Prostate gland (tissue), 2 donors: ENCODE results near the gene SEMA3F. TPM values are rescaled to one million over a fixed set of nuclear protein-coding genes. Genes with fewer than 3 reads are reported as not detected.

Experiments used
- DNase-seq: peaks from one replicate; pipeline ENCODE4 v3.0.0-alpha.2; 2019; ENCODE audit warnings: low spot score
- H3K27ac ChIP-seq, 2 donors: fragments of 200-600 bp; sonication (generic); 2 replicates each; pipeline ENCODE4 v1.5.1; 2017 to 2019
- H3K27me3 ChIP-seq: fragments of 200-600 bp; sonication (generic); replicated peaks from 2 replicates; pipeline ENCODE4 v1.5.1; 2019; ENCODE audit not compliant: insufficient read depth
- H3K36me3 ChIP-seq, 2 donors: fragments of 200-600 bp; sonication (generic); 1 replicate in 1 of 2; 2 replicates in 1 of 2; pipeline versions ENCODE4 v1.5.1 to v1.8.1; 2017 to 2019
- H3K4me1 ChIP-seq: fragments of 200-600 bp; sonication (generic); replicated peaks from 2 replicates; pipeline ENCODE4 v1.5.1; 2019
- H3K4me3 ChIP-seq, 2 donors: fragments of 200-600 bp; sonication (generic); 2 replicates each; pipeline ENCODE4 v1.5.1; 2017 to 2019
- H3K9me3 ChIP-seq: fragments of 200-600 bp; sonication (generic); 2 replicates; pipeline ENCODE4 v1.5.1; 2017
- CTCF ChIP-seq, 4 experiments: fragments of 200-600 bp in 2 of 4; fragments of 450-650 bp in 2 of 4; sonication (generic) in 2 of 4; IDR thresholded peaks; 1 replicate in 3 of 4; 2 replicates in 1 of 4; pipeline ENCODE4 v1.5.1; 2016 to 2019; ENCODE audit warnings: antibody characterized with exemption in 4 of 4, mild to moderate bottlenecking in 2 of 4, moderate library complexity in 2 of 4
- POLR2A ChIP-seq: fragments of 450-650 bp; IDR thresholded peaks from one replicate; pipeline ENCODE4 v1.6.1; 2016; ENCODE audit warnings: antibody characterized with exemption, mild to moderate bottlenecking
- POLR2AphosphoS5 ChIP-seq: sonication (generic); formaldehyde crosslinking; IDR thresholded peaks from one replicate; pipeline ENCODE4 v1.6.1; 2017; ENCODE audit warnings: antibody characterized with exemption
- WGBS: methylation state at CpG from one replicate; pipeline ENCODE4 v1.1.5; 2018; 5-methylcytosine and 5-hydroxymethylcytosine counted together
- intact Hi-C: fragments of 100-400 bp; cut with DNase I; formaldehyde crosslinking; loops from one replicate; pipeline ENCODE4 v1.14.2; 2022
- total RNA-seq, 2 donors: library from RNA; depleted of rRNA; stranded (reverse); fragments of >200 nt; gene quantifications; one replicate each; pipeline ENCODE4 v1.1.0, GENCODE V29; 2016

SEMA3F gene
- total RNA-seq, 2 donors from 2014 or later = 43.3 to 71.8 TPM

DNA sequence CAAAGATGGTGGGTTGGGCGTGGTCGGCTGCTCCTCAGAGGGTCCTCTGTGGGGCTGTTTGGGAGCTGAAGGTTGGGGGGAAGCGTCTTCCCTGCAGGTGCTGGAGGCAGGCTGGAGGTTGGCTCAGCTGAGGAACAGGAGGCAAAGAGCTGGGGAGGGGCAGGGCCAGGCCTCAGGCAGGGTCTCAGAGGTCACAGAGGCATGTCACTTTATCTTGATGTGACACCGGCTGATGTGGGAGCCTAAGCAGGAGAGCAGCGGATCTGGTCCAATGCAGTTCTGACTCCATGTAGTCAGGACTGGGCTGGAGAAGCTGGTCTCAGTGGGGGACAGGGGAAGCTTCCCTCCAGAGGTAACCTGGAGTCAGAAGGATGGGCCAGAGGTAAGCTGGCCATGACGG, 28.6 kb downstream of the SEMA3F start:
- WGBS = 85% methylated on average over 6 of the region's 6 CpGs
- Histone ChIP-seq H3K9me3 (no peaks in the 10 kb centered on the region), H3K4me3 (no peak overlapping the region), H3K4me1 (no peaks in the 10 kb centered on the region), H3K27ac (no peak overlapping the region), H3K36me3 (no peaks in the 10 kb centered on the region), H3K27me3 (no peaks in the 10 kb centered on the region)
- no peak for DNase-seq
- intact Hi-C loops = no loop called here
- TF ChIP-seq CTCF (IDR thresholded peaks at IDR 0.05) (no peak), POLR2AphosphoS5 (no peak), POLR2A (no peak)

DNA sequence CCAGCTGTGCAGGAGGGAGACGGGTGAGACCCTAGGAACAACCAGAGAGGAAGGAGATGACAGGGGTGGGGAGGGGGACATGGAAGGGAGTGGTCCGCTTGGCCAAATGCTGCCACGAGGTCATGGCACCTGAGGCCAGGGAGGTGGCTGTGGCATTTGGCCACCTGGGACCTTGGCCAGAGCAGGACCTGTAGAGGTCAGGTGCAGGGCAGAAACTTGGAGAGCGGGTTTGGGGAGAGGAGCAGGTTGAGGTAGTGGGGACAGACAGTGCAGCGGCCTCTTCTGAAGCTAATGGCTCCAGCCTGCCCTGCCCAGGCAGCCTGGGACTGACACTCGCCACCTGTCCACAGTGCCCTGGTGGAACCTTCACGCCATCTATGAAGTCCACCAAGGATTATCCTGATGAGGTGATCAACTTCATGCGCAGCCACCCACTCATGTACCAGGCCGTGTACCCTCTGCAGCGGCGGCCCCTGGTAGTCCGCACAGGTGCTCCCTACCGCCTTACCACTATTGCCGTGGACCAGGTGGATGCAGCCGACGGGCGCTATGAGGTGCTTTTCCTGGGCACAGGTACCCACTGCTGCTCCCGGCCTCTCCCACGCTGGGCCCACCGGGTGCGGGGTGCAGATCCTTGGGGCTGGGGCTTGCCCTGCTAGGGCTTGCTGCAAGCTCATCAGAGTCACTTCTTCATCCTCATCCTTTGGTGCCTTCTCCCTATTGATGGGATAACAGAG, 29.3 kb downstream of the SEMA3F start:
- TF ChIP-seq CTCF (IDR thresholded peaks at IDR 0.05) (no peak), POLR2A (no peak), POLR2AphosphoS5 (no peak)
- Histone ChIP-seq H3K27me3 (no peaks in the 10 kb centered on the region), H3K9me3 (no peaks in the 10 kb centered on the region), H3K4me1 (no peaks in the 10 kb centered on the region), H3K27ac (no peak overlapping the region), H3K36me3 (no peaks in the 10 kb centered on the region), H3K4me3 (no peak overlapping the region)
- no peak for DNase-seq
- intact Hi-C loops = no loop called here
- WGBS = 84% methylated on average over 13 of the region's 21 CpGs

DNA sequence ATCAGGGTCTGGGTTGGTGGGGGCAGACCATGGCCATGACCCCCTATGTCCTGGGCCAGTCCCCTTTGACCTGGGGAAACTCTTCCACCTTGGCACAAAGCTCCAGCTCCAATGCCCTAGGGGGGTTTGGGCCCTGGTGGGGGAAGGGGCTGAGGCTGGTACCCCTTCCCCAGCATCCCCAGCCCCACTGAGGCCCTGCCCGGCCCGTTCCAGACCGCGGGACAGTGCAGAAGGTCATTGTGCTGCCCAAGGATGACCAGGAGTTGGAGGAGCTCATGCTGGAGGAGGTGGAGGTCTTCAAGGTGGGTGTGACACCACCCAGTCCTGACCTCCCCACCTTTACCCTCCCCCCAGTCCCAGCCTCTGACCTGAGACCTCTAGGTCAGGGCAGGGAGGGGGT, 30.1 kb downstream of the SEMA3F start:
- H3K9me3 ChIP-seq = no peaks in the 10 kb centered on the region
- H3K27ac ChIP-seq = no peak overlapping the region
- intact Hi-C loops = no loop called here
- no peaks in the 10 kb centered on the region for H3K27me3 ChIP-seq
- DNase-seq = no peak
- 93% methylated on average over 4 of the region's 4 CpGs for WGBS
- H3K4me1 ChIP-seq = no peaks in the 10 kb centered on the region
- H3K4me3 ChIP-seq = no peak overlapping the region
- H3K36me3 ChIP-seq = no peaks in the 10 kb centered on the region
- TF ChIP-seq POLR2A (no peak), CTCF (IDR thresholded peaks at IDR 0.05) (no peak), POLR2AphosphoS5 (no peak)

GRCh38 chr3:50186096-50186495, 31.0 kb downstream of the SEMA3F start:
- Histone ChIP-seq H3K4me1 (no peaks in the 10 kb centered on the region), H3K27ac (no peak overlapping the region), H3K9me3 (no peaks in the 10 kb centered on the region), H3K27me3 (no peaks in the 10 kb centered on the region), H3K4me3 (no peak overlapping the region), H3K36me3 (no peaks in the 10 kb centered on the region)
- no peak for TF ChIP-seq POLR2A
- TF ChIP-seq POLR2AphosphoS5 = no peak
- TF ChIP-seq CTCF (IDR thresholded peaks at IDR 0.05) = no peak
- WGBS = 94% methylated on average over 10 of the region's 10 CpGs
- intact Hi-C loops = no loop called here
- DNase-seq = no peak

DNA sequence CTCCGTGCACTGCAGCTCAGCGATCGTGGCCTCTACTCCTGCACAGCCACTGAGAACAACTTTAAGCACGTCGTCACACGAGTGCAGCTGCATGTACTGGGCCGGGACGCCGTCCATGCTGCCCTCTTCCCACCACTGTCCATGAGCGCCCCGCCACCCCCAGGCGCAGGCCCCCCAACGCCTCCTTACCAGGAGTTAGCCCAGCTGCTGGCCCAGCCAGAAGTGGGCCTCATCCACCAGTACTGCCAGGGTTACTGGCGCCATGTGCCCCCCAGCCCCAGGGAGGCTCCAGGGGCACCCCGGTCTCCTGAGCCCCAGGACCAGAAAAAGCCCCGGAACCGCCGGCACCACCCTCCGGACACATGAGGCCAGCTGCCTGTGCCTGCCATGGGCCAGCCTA, 32.6 kb downstream of the SEMA3F start:
- intact Hi-C loops = no loop called here

More for the DNA sequence above, 32.6 kb downstream of the SEMA3F start:
- TF ChIP-seq POLR2AphosphoS5 = no peak
- TF ChIP-seq CTCF (IDR thresholded peaks at IDR 0.05) = no peak
- no peak for TF ChIP-seq POLR2A
- Histone ChIP-seq H3K36me3 (no peaks in the 10 kb centered on the region), H3K4me1 (no peaks in the 10 kb centered on the region), H3K27me3 (no peaks in the 10 kb centered on the region), H3K4me3 (no peak overlapping the region), H3K27ac (no peak overlapping the region), H3K9me3 (no peaks in the 10 kb centered on the region)
- 87% methylated on average over 19 of the region's 19 CpGs for WGBS
- no peak for DNase-seq
